Measurements from ENCODE around the gene DESI2.

DESI2 gene

GRCh38 chr1:244741692-244742091 lies 88.8 kb downstream of the DESI2 start:
- H3K27me3 Mint-ChIP-seq = no peaks in the 10 kb centered on the region
- no peak overlapping the region for H3K4me3 Mint-ChIP-seq
- no peaks in the 10 kb centered on the region for H3K9me3 Mint-ChIP-seq
- H3K27ac Mint-ChIP-seq = no peak overlapping the region
- H3K36me3 Mint-ChIP-seq (ENCODE audit: low read depth) = no peaks in the 10 kb centered on the region
- H3K4me1 Mint-ChIP-seq (ENCODE audit: low read depth) = no peaks in the 10 kb centered on the region

DNA sequence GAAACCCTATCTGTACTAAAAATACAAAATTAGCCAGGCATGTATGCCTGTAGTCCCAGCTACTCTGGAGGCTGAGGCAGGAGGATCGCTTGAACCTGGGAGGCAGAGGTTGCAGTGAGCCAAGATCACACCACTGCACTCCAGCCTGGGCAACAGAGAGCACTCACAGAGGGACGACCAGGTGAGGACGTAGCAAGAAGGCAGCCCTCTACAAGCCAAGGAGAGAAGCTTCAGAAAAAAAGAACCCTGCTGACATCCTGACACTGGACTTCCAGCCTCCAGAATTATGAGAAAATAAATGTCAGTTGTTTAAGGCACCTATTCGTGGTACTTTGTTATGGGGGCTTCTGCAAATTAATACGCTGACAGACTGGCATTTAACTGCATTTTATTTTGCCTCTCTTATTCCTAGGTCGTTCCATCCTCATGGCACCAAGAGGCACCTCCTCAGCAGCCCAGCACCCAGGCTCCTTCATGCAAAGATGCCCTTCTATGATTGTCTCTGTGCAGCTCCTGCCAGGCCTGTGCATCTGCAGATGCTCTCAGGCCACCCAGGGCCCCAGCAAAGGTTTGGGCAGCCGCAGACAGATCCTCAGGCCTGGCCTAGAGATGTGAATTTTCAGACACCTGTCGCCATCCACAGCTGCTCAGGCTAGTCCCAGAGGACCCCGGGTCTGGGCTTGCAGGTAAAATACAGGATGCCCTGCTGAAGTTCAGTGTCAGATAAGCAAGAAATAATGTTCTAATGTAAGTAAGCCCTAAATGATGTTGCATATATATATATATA lies 96.5 kb downstream of the DESI2 start:
- no peaks in the 10 kb centered on the region for H3K9me3 Mint-ChIP-seq
- no peaks in the 10 kb centered on the region for H3K36me3 Mint-ChIP-seq (ENCODE audit: low read depth)

DNA sequence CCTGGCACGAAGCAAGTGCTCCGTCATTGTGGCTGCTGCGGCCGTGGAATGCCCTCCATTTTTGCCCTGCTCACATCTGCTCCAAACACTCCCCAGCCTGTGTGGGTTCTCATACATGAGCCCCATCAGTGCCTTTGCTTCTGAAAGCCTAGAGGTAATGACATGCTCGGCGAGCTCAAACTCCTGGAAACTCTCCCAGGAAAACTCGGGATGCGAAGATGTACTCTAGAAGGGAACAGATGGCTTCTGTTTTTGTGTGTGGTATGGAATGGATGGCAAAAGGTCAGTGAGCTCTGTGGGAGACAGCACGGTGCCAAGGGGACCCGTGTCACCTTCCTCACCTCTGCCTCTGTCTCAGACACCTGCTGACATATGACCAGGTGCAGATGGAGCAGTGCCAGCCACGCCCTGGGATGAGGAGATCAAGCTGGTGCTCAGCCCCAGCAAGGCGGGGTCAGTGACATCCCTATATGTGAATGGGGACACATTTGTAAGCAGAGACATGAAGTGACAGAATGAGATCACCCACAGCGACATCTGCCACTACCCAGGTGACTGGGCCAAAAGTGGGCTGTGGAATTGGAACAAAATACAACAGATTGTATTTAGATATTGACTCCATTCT lies 98.5 kb downstream of the DESI2 start:
- H3K9me3 Mint-ChIP-seq = no peaks in the 10 kb centered on the region
- H3K27ac Mint-ChIP-seq = no peak overlapping the region
- no peaks in the 10 kb centered on the region for H3K36me3 Mint-ChIP-seq (ENCODE audit: low read depth)
- no peak overlapping the region for H3K4me3 Mint-ChIP-seq
- no peaks in the 10 kb centered on the region for H3K4me1 Mint-ChIP-seq (ENCODE audit: low read depth)
- H3K27me3 Mint-ChIP-seq = no peaks in the 10 kb centered on the region

More for the DNA sequence above, 96.5 kb downstream of the DESI2 start:
- H3K27ac Mint-ChIP-seq = no peak overlapping the region
- no peaks in the 10 kb centered on the region for H3K4me1 Mint-ChIP-seq (ENCODE audit: low read depth)
- no peaks in the 10 kb centered on the region for H3K27me3 Mint-ChIP-seq
- no peak overlapping the region for H3K4me3 Mint-ChIP-seq

DNA sequence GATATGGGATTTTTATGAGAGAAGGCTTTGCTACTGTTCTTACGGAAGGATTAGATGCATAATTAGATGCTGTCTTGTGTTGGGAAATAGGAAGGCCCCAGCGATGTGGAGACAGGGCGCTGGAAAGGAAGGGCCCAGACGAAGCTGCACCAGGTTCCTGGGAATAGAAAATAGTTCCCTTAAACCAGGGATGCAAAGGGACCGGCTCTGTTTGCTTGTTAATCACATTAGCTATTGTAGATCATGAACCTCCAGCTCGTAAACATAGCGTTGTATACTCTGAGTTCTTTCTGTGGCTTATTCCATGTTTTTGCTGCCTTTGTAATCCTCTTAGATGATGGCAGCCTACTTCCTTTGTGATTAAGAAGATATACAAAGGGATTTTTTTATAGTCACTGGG lies 102.7 kb downstream of the DESI2 start:
- Mint-ChIP-seq H3K4me1 (ENCODE audit: low read depth) (no peaks in the 10 kb centered on the region), H3K36me3 (ENCODE audit: low read depth) (no peaks in the 10 kb centered on the region), H3K27me3 (no peaks in the 10 kb centered on the region), H3K27ac (no peak overlapping the region), H3K4me3 (no peak overlapping the region), H3K9me3 (no peaks in the 10 kb centered on the region)

DNA sequence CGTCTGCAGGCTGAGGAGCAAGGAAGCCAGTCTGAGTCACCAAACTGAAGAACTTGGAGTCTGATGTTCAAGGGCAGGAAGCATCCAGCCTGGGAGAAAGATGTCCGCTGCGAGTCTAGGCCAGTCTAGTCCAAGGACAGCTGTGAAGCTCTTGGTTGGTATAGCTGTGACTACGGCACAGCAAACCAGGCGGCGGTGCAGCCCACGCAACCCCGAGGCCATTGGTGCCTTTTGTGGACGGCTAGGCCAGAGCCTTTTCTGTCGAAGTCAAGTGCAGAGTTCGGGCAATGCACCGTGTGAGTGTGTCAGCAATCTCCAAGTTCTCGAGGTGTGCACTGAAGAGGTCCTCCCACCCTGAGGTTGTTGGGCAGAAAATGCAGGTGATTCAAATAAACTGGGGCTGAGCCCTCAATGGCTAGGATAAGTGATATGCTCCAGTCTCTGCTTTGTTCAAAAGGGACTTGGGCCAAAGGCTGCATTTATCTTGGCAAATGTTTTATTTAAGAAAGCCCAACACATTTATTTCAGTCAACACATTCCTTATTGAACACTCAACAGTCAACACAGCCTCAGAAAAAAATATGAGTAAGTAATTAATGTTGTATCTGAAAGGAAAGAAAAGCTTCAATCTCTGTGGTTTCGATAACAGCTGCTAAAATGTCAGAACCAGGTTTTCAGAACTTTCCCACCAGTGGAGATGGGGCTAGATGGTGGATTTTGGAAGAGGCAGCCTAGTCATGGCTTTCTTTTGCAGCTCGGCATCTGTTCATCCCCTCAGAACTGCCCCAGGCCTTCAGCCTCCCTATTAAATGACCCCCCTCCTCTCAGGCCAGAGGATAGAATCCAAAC lies 104.4 kb downstream of the DESI2 start:
- Mint-ChIP-seq H3K27ac (no peak overlapping the region), H3K27me3 (no peaks in the 10 kb centered on the region), H3K4me3 (no peak overlapping the region), H3K36me3 (ENCODE audit: low read depth) (no peaks in the 10 kb centered on the region), H3K9me3 (no peaks in the 10 kb centered on the region), H3K4me1 (ENCODE audit: low read depth) (no peaks in the 10 kb centered on the region)

Data from stimulated activated naive CD8-positive, alpha-beta T cell treated with anti-CD3 and anti-CD28 coated beads, Interleukin-15, Interleukin-2, amounts not matched to agents 100 ng/mL and 50 ng/mL, for 24 hours (primary cell).